Liver (tissue), 9 donors: Measurements from ENCODE around the gene SRGAP1. TPM values are rescaled to one million over a fixed set of nuclear protein-coding genes. Genes with fewer than 3 reads are reported as not detected.

ENCODE experiments used
- DNase-seq: peaks from one replicate; pipeline ENCODE4 v3.0.0-alpha.2; 2017; ENCODE audit warnings: low spot score
- H3K27ac ChIP-seq, 2 donors: one replicate each; pipeline ENCODE4 v1.7.0; 2013; ENCODE audit warnings: inconsistent platforms in 2 of 2, low read length in 2 of 2, control low read depth in 1 of 2, low read depth in 1 of 2, mild to moderate bottlenecking in 1 of 2
- H3K27me3 ChIP-seq, 4 donors: one replicate each; pipeline versions ENCODE4 v1.6.1 to v1.7.0; 2013; ENCODE audit warnings: low read length in 3 of 4, inconsistent platforms in 1 of 4, mild to moderate bottlenecking in 1 of 4, moderate library complexity in 1 of 4; ENCODE audit not compliant: control insufficient read depth in 4 of 4, insufficient read depth in 4 of 4
- H3K36me3 ChIP-seq, 4 donors: one replicate each; pipeline versions ENCODE4 v1.6.1 to v1.7.0; 2013; ENCODE audit warnings: low read length in 3 of 4, mild to moderate bottlenecking in 3 of 4, low read depth in 1 of 4, moderate library complexity in 1 of 4; ENCODE audit not compliant: control insufficient read depth in 4 of 4, insufficient read depth in 3 of 4
- H3K4me1 ChIP-seq, 4 donors: one replicate each; pipeline versions ENCODE4 v1.6.1 to v1.7.0; 2013; ENCODE audit warnings: low read length in 3 of 4, mild to moderate bottlenecking in 3 of 4, moderate library complexity in 1 of 4; ENCODE audit not compliant: control insufficient read depth in 4 of 4, insufficient read depth in 4 of 4
- H3K4me3 ChIP-seq, 3 donors: one replicate each; pipeline versions ENCODE4 v1.6.1 to v1.7.0; 2013; ENCODE audit warnings: low read length in 3 of 3, control low read depth in 1 of 3, low read depth in 1 of 3, mild to moderate bottlenecking in 1 of 3
- H3K9ac ChIP-seq, 2 donors: one replicate each; pipeline ENCODE4 v1.7.0; 2013; ENCODE audit warnings: low read length in 2 of 2, mild to moderate bottlenecking in 2 of 2, moderate library complexity in 2 of 2, control low read depth in 1 of 2, low read depth in 1 of 2
- H3K9me3 ChIP-seq, 4 donors: one replicate each; pipeline versions ENCODE4 v1.6.1 to v1.7.0; 2013; ENCODE audit warnings: low read length in 3 of 4; ENCODE audit not compliant: control insufficient read depth in 4 of 4
- FOXA1 ChIP-seq: IDR thresholded peaks from 2 replicates; pipeline ENCODE4 v1.6.1; 2016; ENCODE audit warnings: antibody characterized with exemption
- FOXA2 ChIP-seq: IDR thresholded peaks from 2 replicates; pipeline ENCODE4 v1.6.1; 2016; ENCODE audit warnings: antibody characterized with exemption
- GABPA ChIP-seq, 2 donors: IDR thresholded peaks in 1 of 2; conservative IDR thresholded peaks in 1 of 2; 2 replicates each; pipeline ENCODE4 v1.6.1; 2016; ENCODE audit warnings: antibody characterized with exemption in 2 of 2, mild to moderate bottlenecking in 1 of 2, moderate library complexity in 1 of 2
- HNF4A ChIP-seq, 2 donors: conservative IDR thresholded peaks; 2 replicates each; pipeline ENCODE4 v1.6.1; 2016; ENCODE audit warnings: antibody characterized with exemption in 2 of 2, mild to moderate bottlenecking in 2 of 2
- HNF4G ChIP-seq: IDR thresholded peaks from 2 replicates; pipeline ENCODE4 v1.6.1; 2016; ENCODE audit warnings: antibody characterized with exemption
- JUND ChIP-seq, 2 donors: IDR thresholded peaks; 2 replicates each; pipeline ENCODE4 v1.6.1; 2016; ENCODE audit warnings: antibody characterized with exemption in 2 of 2
- MAX ChIP-seq: IDR thresholded peaks from 2 replicates; pipeline ENCODE4 v1.6.1; 2016; ENCODE audit warnings: antibody characterized with exemption
- NR2F2 ChIP-seq: IDR thresholded peaks from 2 replicates; pipeline ENCODE4 v1.6.1; 2016; ENCODE audit warnings: antibody characterized with exemption
- RAD21 ChIP-seq, 2 donors: IDR thresholded peaks; 2 replicates each; pipeline ENCODE4 v1.6.1; 2016; ENCODE audit warnings: antibody characterized with exemption in 2 of 2, mild to moderate bottlenecking in 2 of 2
- RXRA ChIP-seq, 2 donors: IDR thresholded peaks; 2 replicates each; pipeline ENCODE4 v1.6.1; 2017 to 2018; ENCODE audit warnings: antibody characterized with exemption in 2 of 2, mild to moderate bottlenecking in 1 of 2
- SP1 ChIP-seq: IDR thresholded peaks from 2 replicates; pipeline ENCODE4 v1.6.1; 2018; ENCODE audit warnings: antibody characterized with exemption, mild to moderate bottlenecking
- TAF1 ChIP-seq: conservative IDR thresholded peaks from 2 replicates; pipeline ENCODE4 v1.6.1; 2016; ENCODE audit warnings: antibody characterized with exemption, mild to moderate bottlenecking
- YY1 ChIP-seq: IDR thresholded peaks from 2 replicates; pipeline ENCODE4 v1.6.1; 2016; ENCODE audit warnings: antibody characterized with exemption, mild to moderate bottlenecking
- WGBS: extraction: QIAGEN DNeasy Blood & Tissue Kit; methylation state at CpG from one replicate; pipeline ENCODE4 v1.1.7; 2013; 5-methylcytosine and 5-hydroxymethylcytosine counted together
- polyA plus RNA-seq, 2 donors: library from polyadenylated mRNA; stranded (reverse) in 1 of 2; unstranded in 1 of 2; fragments of 200-250 nt in 1 of 2; fragments of >200 nt in 1 of 2; fragmentation: Nextera tagmentation in 1 of 2; extraction: Ambion mirVana in 1 of 2; gene quantifications; one replicate each; pipeline versions ENCODE4 v1.2.1 to v1.2.3, GENCODE V29; 2013 to 2015
- total RNA-seq, 2 donors: library from RNA; depleted of rRNA; stranded (reverse); fragments of >200 nt; gene quantifications; one replicate each; pipeline ENCODE4 v1.2.3, GENCODE V29; 2014
- TF ChIP-seq, protein P1 (sequence below): IDR thresholded peaks from 2 replicates; pipeline ENCODE4 v1.6.1; 2016; ENCODE audit warnings: antibody characterized with exemption, mild to moderate bottlenecking
- TF ChIP-seq, protein P2 (sequence below): IDR thresholded peaks from 2 replicates; pipeline ENCODE4 v1.6.1; 2016; ENCODE audit warnings: antibody characterized with exemption
- TF ChIP-seq, protein P3 (sequence below): IDR thresholded peaks from 2 replicates; pipeline ENCODE4 v1.6.1; 2016; ENCODE audit warnings: antibody characterized with exemption
- donor health status: healthy.
- donor health status: healthy.
- donor health status: healthy.
- donor health status: healthy.
- donor health status: healthy.

Gene SRGAP1
- total and polyA plus RNA-seq, 4 donors = 0.28 to 1.3 (median 0.85) TPM

GRCh38 chr12:64004641-64005040 is 160.1 kb downstream of the SRGAP1 start:
- no peak overlapping the region for H3K9ac ChIP-seq
- no peak overlapping the region for H3K4me3 ChIP-seq
- no peak for DNase-seq
- no peaks in the 10 kb centered on the region for H3K27me3 ChIP-seq
- H3K9me3 ChIP-seq = no peaks in the 10 kb centered on the region
- H3K36me3 ChIP-seq = no peaks in the 10 kb centered on the region
- no peak overlapping the region for H3K27ac ChIP-seq
- TF ChIP-seq MAX = no peak
- TF ChIP-seq JUND (IDR thresholded peaks at IDR 0.05) = no peak
- no peak for TF ChIP-seq TAF1
- TF ChIP-seq HNF4G = no peak
- TF ChIP-seq FOXA2 = no peak
- TF ChIP-seq, protein P1, sequence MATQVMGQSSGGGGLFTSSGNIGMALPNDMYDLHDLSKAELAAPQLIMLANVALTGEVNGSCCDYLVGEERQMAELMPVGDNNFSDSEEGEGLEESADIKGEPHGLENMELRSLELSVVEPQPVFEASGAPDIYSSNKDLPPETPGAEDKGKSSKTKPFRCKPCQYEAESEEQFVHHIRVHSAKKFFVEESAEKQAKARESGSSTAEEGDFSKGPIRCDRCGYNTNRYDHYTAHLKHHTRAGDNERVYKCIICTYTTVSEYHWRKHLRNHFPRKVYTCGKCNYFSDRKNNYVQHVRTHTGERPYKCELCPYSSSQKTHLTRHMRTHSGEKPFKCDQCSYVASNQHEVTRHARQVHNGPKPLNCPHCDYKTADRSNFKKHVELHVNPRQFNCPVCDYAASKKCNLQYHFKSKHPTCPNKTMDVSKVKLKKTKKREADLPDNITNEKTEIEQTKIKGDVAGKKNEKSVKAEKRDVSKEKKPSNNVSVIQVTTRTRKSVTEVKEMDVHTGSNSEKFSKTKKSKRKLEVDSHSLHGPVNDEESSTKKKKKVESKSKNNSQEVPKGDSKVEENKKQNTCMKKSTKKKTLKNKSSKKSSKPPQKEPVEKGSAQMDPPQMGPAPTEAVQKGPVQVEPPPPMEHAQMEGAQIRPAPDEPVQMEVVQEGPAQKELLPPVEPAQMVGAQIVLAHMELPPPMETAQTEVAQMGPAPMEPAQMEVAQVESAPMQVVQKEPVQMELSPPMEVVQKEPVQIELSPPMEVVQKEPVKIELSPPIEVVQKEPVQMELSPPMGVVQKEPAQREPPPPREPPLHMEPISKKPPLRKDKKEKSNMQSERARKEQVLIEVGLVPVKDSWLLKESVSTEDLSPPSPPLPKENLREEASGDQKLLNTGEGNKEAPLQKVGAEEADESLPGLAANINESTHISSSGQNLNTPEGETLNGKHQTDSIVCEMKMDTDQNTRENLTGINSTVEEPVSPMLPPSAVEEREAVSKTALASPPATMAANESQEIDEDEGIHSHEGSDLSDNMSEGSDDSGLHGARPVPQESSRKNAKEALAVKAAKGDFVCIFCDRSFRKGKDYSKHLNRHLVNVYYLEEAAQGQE = no peak
- TF ChIP-seq, protein P2, sequence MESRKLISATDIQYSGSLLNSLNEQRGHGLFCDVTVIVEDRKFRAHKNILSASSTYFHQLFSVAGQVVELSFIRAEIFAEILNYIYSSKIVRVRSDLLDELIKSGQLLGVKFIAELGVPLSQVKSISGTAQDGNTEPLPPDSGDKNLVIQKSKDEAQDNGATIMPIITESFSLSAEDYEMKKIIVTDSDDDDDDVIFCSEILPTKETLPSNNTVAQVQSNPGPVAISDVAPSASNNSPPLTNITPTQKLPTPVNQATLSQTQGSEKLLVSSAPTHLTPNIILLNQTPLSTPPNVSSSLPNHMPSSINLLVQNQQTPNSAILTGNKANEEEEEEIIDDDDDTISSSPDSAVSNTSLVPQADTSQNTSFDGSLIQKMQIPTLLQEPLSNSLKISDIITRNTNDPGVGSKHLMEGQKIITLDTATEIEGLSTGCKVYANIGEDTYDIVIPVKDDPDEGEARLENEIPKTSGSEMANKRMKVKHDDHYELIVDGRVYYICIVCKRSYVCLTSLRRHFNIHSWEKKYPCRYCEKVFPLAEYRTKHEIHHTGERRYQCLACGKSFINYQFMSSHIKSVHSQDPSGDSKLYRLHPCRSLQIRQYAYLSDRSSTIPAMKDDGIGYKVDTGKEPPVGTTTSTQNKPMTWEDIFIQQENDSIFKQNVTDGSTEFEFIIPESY = no peak
- WGBS = 98% methylated on average over 3 of the region's 3 CpGs
- H3K4me1 ChIP-seq = no peaks in the 10 kb centered on the region

DNA sequence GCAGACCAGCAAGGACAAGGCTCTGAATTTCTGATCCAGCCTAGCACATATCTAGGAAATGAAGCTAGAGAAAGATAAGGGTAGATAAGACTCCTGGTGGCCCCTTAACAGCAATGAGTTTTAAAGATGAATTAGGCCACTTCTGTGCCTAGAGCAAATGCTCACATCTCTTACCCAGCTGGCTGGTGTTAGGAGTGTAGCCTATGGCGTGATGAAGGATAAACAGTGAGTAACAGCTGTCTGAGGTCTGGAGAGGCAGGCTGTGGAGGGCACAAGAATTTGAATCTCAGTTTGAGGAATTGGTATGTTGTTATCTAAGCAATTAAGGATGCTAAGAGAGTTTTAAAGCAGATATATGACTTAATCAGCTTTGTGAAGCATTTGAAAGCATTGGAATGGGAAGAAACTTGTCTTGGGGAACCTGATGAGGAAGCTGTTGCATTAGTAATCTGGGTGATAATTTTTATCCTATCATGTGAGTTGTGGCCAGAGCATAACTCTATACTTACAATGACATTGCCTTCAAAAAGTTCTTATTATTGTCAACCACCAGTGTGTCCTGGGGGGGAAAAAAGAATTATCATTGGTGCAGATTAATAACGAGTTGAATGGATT is 161.8 kb downstream of the SRGAP1 start:
- DNase-seq = no peak
- H3K27ac ChIP-seq = no peak overlapping the region
- H3K4me3 ChIP-seq = no peak overlapping the region
- no peak overlapping the region for H3K9ac ChIP-seq
- TF ChIP-seq SP1 (no peak), FOXA2 (no peak), RAD21 (IDR thresholded peaks at IDR 0.05) (no peak), TAF1 (no peak), MAX (no peak), GABPA (IDR thresholded peaks at IDR 0.05 in 1 of 2, conservative IDR thresholded peaks at IDR 0.05 in 1 of 2) (no peak), RXRA (IDR thresholded peaks at IDR 0.05) (no peak), FOXA1 (no peak), HNF4A (conservative IDR thresholded peaks at IDR 0.05) (no peak), YY1 (no peak), NR2F2 (no peak)
- TF ChIP-seq, protein P2 = no peak
- TF ChIP-seq, protein P1 = no peak
- TF ChIP-seq, protein P3, sequence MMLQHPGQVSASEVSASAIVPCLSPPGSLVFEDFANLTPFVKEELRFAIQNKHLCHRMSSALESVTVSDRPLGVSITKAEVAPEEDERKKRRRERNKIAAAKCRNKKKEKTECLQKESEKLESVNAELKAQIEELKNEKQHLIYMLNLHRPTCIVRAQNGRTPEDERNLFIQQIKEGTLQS = no peak
- no peaks in the 10 kb centered on the region for H3K4me1 ChIP-seq
- H3K27me3 ChIP-seq = no peaks in the 10 kb centered on the region
- H3K36me3 ChIP-seq = no peaks in the 10 kb centered on the region
- 42% methylated on average over 2 of the region's 2 CpGs for WGBS
- H3K9me3 ChIP-seq = no peaks in the 10 kb centered on the region
